CD4-positive, alpha-beta T cell treated with Interleukin-12 subunit alpha and Interleukin-12 subunit beta, for 1 hour (primary cell): ENCODE data around the gene PTPRM.
"Not testable (repeated sequence)": the region's sequence is repeated elsewhere in the genome, so short reads cannot be mapped to it uniquely, and the experiment has no call there.

Experiments
- DNase-seq: peaks from one replicate; pipeline ENCODE4 v3.0.0-alpha.2; 2020

The PTPRM gene

GRCh38 chr18:8413751-8414150 is 846.6 kb downstream of the PTPRM start:
- no peak for DNase-seq

GRCh38 chr18:8416212-8417019 is 849.3 kb downstream of the PTPRM start:
- no peak for DNase-seq

- DNase-seq = no peak
Observed at GRCh38 chr18:8422391-8422790, 855.3 kb downstream of the PTPRM start.

GRCh38 chr18:8423051-8423557 is 856.0 kb downstream of the PTPRM start:
- DNase-seq = no peak

- no peak for DNase-seq
Observed at GRCh38 chr18:8424481-8424880, 857.4 kb downstream of the PTPRM start.

GRCh38 chr18:8424917-8425725 is 858.0 kb downstream of the PTPRM start:
- DNase-seq = no peak

GRCh38 chr18:8426401-8426800 is 859.3 kb downstream of the PTPRM start:
- no peak for DNase-seq

- DNase-seq = no peak
Observed at GRCh38 chr18:8427339-8427738, 860.2 kb downstream of the PTPRM start.

- DNase-seq = no peak
Observed at GRCh38 chr18:8428951-8429350, 861.8 kb downstream of the PTPRM start.

GRCh38 chr18:8431036-8431435 is 863.9 kb downstream of the PTPRM start:
- no peak for DNase-seq

GRCh38 chr18:8433323-8433722 is 866.2 kb downstream of the PTPRM start:
- no peak for DNase-seq

GRCh38 chr18:8433771-8434170 is 866.7 kb downstream of the PTPRM start:
- no peak for DNase-seq

GRCh38 chr18:8435376-8435775 is 868.3 kb downstream of the PTPRM start:
- DNase-seq = no peak

GRCh38 chr18:8439055-8439454 is 871.9 kb downstream of the PTPRM start:
- DNase-seq = no peak

- no peak for DNase-seq
Observed at GRCh38 chr18:8443505-8443904, 876.4 kb downstream of the PTPRM start.

- not testable (repeated sequence) for DNase-seq
Observed at GRCh38 chr18:8446936-8447335, 879.8 kb downstream of the PTPRM start.

- no peak for DNase-seq
Observed at GRCh38 chr18:8448130-8448529, 881.0 kb downstream of the PTPRM start.

GRCh38 chr18:8450013-8450412 is 882.9 kb downstream of the PTPRM start:
- DNase-seq = no peak

- no peak for DNase-seq
Observed at GRCh38 chr18:8450898-8451665, 884.0 kb downstream of the PTPRM start.

GRCh38 chr18:8453528-8453927 is 886.4 kb downstream of the PTPRM start:
- DNase-seq = no peak

- no peak for DNase-seq
Observed at GRCh38 chr18:8454136-8454535, 887.0 kb downstream of the PTPRM start.

- DNase-seq = no peak
Observed at GRCh38 chr18:8455661-8456614, 888.8 kb downstream of the PTPRM start.
